Activated CD8-positive, alpha-beta memory T cell treated with anti-CD3 and anti-CD28 coated beads, Interleukin-2, amount 10 ng/mL, durations not matched to agents 7 days and 5 days (primary cell): ENCODE measurements around the gene GEMIN7. TPM values are rescaled to one million over a fixed set of nuclear protein-coding genes. Genes with fewer than 3 reads are reported as not detected.

Source experiments
- ATAC-seq: fragments of 150-1000 bp; cut with Tn5 transposase; one replicate; pipeline ENCODE4 v1.10.0; 2021; ENCODE audit warnings: moderate library complexity
- CTCF ChIA-PET: fragments of 350-600 bp; sonication (Branson Sonifier 250); formaldehyde crosslinking; loops from one replicate; lab custom pipeline; 2021; ENCODE audit warnings: antibody characterized with exemption; lab: Charles Lee
- DNase-seq: peaks from one replicate; pipeline ENCODE4 v3.0.0-alpha.2; 2020
- H3K27ac Mint-ChIP-seq: one replicate; pipeline ENCODE4 v1.8.0; 2021; ENCODE audit warnings: mild to moderate bottlenecking, mixed read lengths
- H3K27me3 Mint-ChIP-seq: one replicate; pipeline ENCODE4 v1.8.0; 2021; ENCODE audit warnings: mixed read lengths
- H3K36me3 Mint-ChIP-seq: one replicate; pipeline ENCODE4 v1.8.0; 2021; ENCODE audit warnings: mild to moderate bottlenecking, mixed read lengths
- H3K4me1 Mint-ChIP-seq: one replicate; pipeline ENCODE4 v1.8.0; 2021; ENCODE audit warnings: mixed read lengths
- H3K4me3 Mint-ChIP-seq: one replicate; pipeline ENCODE4 v1.8.0; 2021; ENCODE audit warnings: mild to moderate bottlenecking, moderate library complexity, mixed read lengths
- H3K9me3 Mint-ChIP-seq: one replicate; pipeline ENCODE4 v1.8.0; 2022; ENCODE audit warnings: low read depth, mixed read lengths
- total RNA-seq, 2 experiments: library from RNA; stranded (reverse); gene quantifications; one replicate each; pipeline ENCODE4 v1.2.3, GENCODE V29; 2021

The GEMIN7 gene
- total RNA-seq, 2 experiments from 2014 or later: 26.2 to 34.4 TPM

- Mint-ChIP-seq H3K27ac (no peak overlapping the region), H3K27me3 (no peaks in the 10 kb centered on the region), H3K9me3 (no peaks in the 10 kb centered on the region), H3K4me3 (no peak overlapping the region), H3K4me1 (peaks cover 12% of the 10 kb centered on the region), H3K36me3 (no peaks in the 10 kb centered on the region)
- DNase-seq (no peak), ATAC-seq (no peak)
- CTCF ChIA-PET: interaction anchor here (1.1 to 1.6 kb wide), 2 partner anchors 10 to 76 kb away, joined by 3 to 4 read pairs; no protein-coding TSS in a partner anchor
Measured at GRCh38 chr19:45135176-45135885, 56.3 kb downstream of the GEMIN7 start.

- ATAC-seq (no peak), DNase-seq (no peak)
- H3K27ac Mint-ChIP-seq: no peak overlapping the region
- H3K4me1 Mint-ChIP-seq: peaks cover 7% of the 10 kb centered on the region
- no peaks in the 10 kb centered on the region for H3K36me3 Mint-ChIP-seq
- no peak overlapping the region for H3K4me3 Mint-ChIP-seq
- no peaks in the 10 kb centered on the region for H3K9me3 Mint-ChIP-seq
- H3K27me3 Mint-ChIP-seq: no peaks in the 10 kb centered on the region
- CTCF ChIA-PET: interaction anchor here (0.7 to 1.6 kb wide), 2 partner anchors 35 to 77 kb away, joined by 3 to 4 read pairs; no protein-coding TSS in a partner anchor
Measured at GRCh38 chr19:45136507-45137178, 57.6 kb downstream of the GEMIN7 start.

GRCh38 chr19:45137179-45137761, 58.2 kb downstream of the GEMIN7 start:
- ATAC-seq: no peak

GRCh38 chr19:45138303-45138751, 59.3 kb downstream of the GEMIN7 start:
- CTCF ChIA-PET: interaction anchor here (0.7 to 1.2 kb wide), 2 partner anchors 13 to 49 kb away, joined by 3 to 6 read pairs; no protein-coding TSS in a partner anchor
- no peaks in the 10 kb centered on the region for H3K27me3 Mint-ChIP-seq
- DNase-seq (no peak), ATAC-seq (no peak)
- peaks cover 1% of the 10 kb centered on the region for H3K36me3 Mint-ChIP-seq
- H3K4me3 Mint-ChIP-seq: no peak overlapping the region
- H3K27ac Mint-ChIP-seq: no peak overlapping the region
- H3K9me3 Mint-ChIP-seq: no peaks in the 10 kb centered on the region
- H3K4me1 Mint-ChIP-seq: peaks cover 5% of the 10 kb centered on the region

More at GRCh38 chr19:45137179-45137761, 58.2 kb downstream of the GEMIN7 start:
- no peaks in the 10 kb centered on the region for H3K9me3 Mint-ChIP-seq
- no peaks in the 10 kb centered on the region for H3K36me3 Mint-ChIP-seq
- CTCF ChIA-PET: interaction anchor here (0.7 to 1.2 kb wide), 2 partner anchors 11 to 34 kb away, joined by 3 to 6 read pairs; no protein-coding TSS in a partner anchor
- H3K4me1 Mint-ChIP-seq: peaks cover 5% of the 10 kb centered on the region
- H3K27ac Mint-ChIP-seq: no peak overlapping the region
- no peaks in the 10 kb centered on the region for H3K27me3 Mint-ChIP-seq
- no peak overlapping the region for H3K4me3 Mint-ChIP-seq
- no peak for DNase-seq

- ATAC-seq (no peak), DNase-seq (no peak)
- Mint-ChIP-seq H3K27ac (no peak overlapping the region), H3K4me1 (peaks cover 5% of the 10 kb centered on the region), H3K27me3 (no peaks in the 10 kb centered on the region), H3K4me3 (no peak overlapping the region), H3K9me3 (no peaks in the 10 kb centered on the region), H3K36me3 (peaks cover 1% of the 10 kb centered on the region)
- CTCF ChIA-PET: interaction anchor here (0.7 kb wide), 1 partner anchor 48 kb away, joined by 3 read pairs; no protein-coding TSS in a partner anchor
Measured at GRCh38 chr19:45139286-45140143, 60.5 kb downstream of the GEMIN7 start.

GRCh38 chr19:45140144-45140503, 61.1 kb downstream of the GEMIN7 start:
- Mint-ChIP-seq H3K4me3 (no peak overlapping the region), H3K4me1 (peaks cover 5% of the 10 kb centered on the region), H3K27ac (no peak overlapping the region), H3K27me3 (no peaks in the 10 kb centered on the region), H3K36me3 (peaks cover 1% of the 10 kb centered on the region), H3K9me3 (no peaks in the 10 kb centered on the region)
- no peak for ATAC-seq
- DNase-seq: no peak
- CTCF ChIA-PET: no interaction called here

GRCh38 chr19:45140533-45140932, 61.5 kb downstream of the GEMIN7 start:
- Mint-ChIP-seq H3K4me1 (peaks cover 5% of the 10 kb centered on the region), H3K36me3 (peaks cover 1% of the 10 kb centered on the region), H3K4me3 (no peak overlapping the region), H3K27ac (no peak overlapping the region), H3K27me3 (no peaks in the 10 kb centered on the region), H3K9me3 (no peaks in the 10 kb centered on the region)
- CTCF ChIA-PET: no interaction called here
- DNase-seq: no peak
- no peak for ATAC-seq

Other genes with a start within 250 kb of the GEMIN7 start
- gene NECTIN2, start 233.0 kb upstream of the GEMIN7 start, total RNA-seq: under 1 TPM; 0.49 to 0.67 TPM
- gene TOMM40, start 188.0 kb upstream of the GEMIN7 start, total RNA-seq: 100 to 1,000 TPM in 1 of 2 experiments, 10 to 100 TPM in 1; 66.9 to 103 TPM
- under 1 TPM; 0.44 to 0.47 TPM for gene APOE, start 173.5 kb upstream of the GEMIN7 start, total RNA-seq
- gene APOC1, start 164.7 kb upstream of the GEMIN7 start, total RNA-seq: 1 to 10 TPM in 1 of 2 experiments, not detected in 1; 1.9 TPM
- not detected for gene APOC4, start 137.0 kb upstream of the GEMIN7 start, total RNA-seq
- not detected for gene APOC2, start 133.2 kb upstream of the GEMIN7 start, total RNA-seq
- gene CLPTM1, start 123.9 kb upstream of the GEMIN7 start, total RNA-seq: 10 to 100 TPM; 73.0 to 74.7 TPM
- 10 to 100 TPM; 22.4 to 58.8 TPM for gene RELB, start 77.8 kb upstream of the GEMIN7 start, total RNA-seq
- 100 to 1,000 TPM; 114 to 121 TPM for gene CLASRP, start 40.2 kb upstream of the GEMIN7 start, total RNA-seq
- 1 to 10 TPM; 5.3 to 9.5 TPM for gene ZNF296, start 2.8 kb upstream of the GEMIN7 start, total RNA-seq
- 10 to 100 TPM; 18.7 to 30.0 TPM for gene PPP1R37, start 13.9 kb downstream of the GEMIN7 start, total RNA-seq
- under 1 TPM; 0.14 to 0.18 TPM for gene NKPD1, start 81.7 kb downstream of the GEMIN7 start, total RNA-seq
- 10 to 100 TPM; 50.3 to 50.6 TPM for gene TRAPPC6A, start 99.0 kb downstream of the GEMIN7 start, total RNA-seq
- 10 to 100 TPM; 15.7 to 17.6 TPM for gene BLOC1S3, start 99.5 kb downstream of the GEMIN7 start, total RNA-seq
- not detected for gene EXOC3L2, start 166.1 kb downstream of the GEMIN7 start, total RNA-seq
- gene MARK4, start 172.0 kb downstream of the GEMIN7 start, total RNA-seq: 10 to 100 TPM; 25.9 to 29.4 TPM
- not detected for gene CKM, start 243.6 kb downstream of the GEMIN7 start, total RNA-seq